Kidney capillary endothelial cell (primary cell): ENCODE data around the gene PTPRE.

Experiments used
- DNase-seq: peaks from one replicate; pipeline ENCODE4 v3.0.0-alpha.2; 2018; ENCODE audit warnings: low spot score

Gene PTPRE

DNA sequence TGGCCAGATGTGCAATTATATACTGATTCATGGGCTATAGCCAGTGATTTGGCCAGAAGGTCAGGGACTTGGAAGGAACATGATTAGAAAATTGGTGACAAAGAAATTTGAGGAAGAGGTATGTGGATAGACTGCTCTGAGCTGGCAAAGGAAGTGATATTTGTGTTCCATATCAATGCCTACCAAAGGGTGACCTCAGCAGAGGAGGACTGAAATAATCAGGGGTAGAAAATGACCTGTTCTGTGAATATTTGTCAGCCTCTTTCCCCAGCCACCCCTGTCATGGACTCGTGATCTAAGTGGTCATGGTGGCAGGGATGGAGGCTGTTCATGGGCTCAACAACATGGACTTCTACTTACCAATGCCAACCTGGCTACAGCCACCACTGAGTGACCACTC, 47.0 kb downstream of the PTPRE start:
- DNase-seq = no peak

DNA sequence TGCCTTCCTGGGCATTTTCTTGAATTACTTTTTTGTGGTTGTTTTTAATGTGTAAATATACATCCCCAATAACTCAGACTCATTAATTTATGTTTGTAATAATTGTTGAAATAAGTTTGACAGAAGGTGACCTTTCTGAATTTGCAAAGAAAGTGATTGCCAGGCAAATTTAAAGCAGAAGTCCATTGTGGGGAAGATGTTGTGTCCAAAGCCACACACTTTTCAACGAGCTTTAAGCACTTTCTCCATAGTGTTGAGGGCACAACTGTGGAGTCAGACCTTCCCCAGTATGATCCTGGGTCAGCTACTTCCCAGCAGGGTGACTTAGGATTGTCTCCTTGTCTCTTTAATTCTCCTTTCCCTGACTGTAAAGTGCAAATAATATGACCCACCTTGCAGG, 52.5 kb downstream of the PTPRE start:
- DNase-seq = no peak

DNA sequence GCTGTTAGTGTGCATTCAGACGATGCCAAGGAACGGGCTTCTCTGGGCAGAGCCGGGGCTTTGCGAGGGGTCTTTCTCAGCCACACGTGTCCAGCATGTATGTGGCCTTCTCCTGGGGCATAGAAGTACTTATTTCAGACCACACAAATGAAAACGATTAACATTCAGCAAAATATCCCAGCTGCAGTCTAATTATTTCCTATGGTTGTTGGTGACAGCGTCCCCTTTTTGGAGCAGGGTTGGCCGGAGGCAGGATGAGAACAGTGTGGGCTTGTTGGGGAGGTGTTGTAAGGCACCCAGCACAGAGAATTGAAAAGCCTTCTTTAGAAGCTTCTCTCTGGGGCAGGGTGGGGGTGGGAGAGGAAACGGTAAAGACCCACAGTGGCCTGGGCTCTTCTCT, 54.2 kb downstream of the PTPRE start:
- no peak for DNase-seq

DNA sequence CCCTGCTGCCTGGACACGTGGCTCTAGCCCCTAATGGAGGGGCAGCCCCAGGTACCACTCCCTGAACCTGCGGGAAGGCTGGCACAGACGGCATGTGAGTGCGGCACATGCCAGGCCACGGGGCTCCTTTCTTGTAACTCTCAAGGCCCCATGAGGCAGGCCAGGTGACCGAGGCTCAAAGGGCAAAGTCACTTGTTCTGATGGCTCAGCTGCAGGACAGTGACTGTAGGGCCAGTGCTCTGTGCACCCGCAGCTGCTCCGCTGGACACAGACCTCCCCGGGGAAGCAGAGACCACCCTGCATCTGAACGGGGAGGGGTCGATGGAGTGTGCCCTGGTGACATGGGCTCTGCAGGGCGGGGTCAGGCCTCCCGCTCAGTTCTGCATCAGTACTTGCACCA, 55.3 kb downstream of the PTPRE start:
- DNase-seq = no peak

DNA sequence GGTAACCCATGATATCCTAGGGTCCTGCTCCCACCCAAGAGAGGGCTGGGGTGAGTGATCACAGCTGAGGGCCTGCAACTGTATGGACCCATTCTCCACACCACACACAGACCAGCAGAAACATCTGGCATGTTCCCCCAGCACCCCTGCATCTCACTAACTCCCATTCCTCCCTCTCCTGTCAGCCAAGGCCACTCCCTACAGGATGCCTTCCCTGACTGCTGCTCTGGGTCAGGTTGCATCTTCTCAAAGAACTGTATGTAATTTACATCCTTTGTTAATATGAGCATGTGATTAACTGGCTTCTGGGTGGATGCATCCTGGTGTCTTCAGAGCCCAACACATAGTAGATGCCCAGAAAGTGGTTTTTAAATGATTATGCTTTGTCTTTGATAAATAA, 56.2 kb downstream of the PTPRE start:
- DNase-seq = no peak

DNA sequence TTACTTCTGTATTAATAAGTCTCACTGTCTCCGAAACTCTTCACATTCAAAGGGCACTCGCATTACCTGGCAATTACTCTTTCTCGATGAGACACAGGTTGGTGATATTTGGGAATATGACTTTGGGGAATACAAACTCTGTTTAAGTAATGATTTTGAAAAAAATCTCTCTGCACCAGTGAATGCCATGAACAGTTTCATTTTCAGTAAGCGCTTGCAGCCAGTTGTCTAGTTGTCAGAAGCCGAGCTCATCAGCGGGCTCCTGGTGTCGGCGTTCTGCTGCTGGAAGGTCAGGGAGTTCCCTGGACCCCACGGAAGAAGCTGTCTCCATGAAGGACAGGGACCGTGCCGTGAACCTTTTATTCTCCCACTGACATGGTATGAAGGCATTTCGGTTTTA, 57.7 kb downstream of the PTPRE start:
- no peak for DNase-seq

DNA sequence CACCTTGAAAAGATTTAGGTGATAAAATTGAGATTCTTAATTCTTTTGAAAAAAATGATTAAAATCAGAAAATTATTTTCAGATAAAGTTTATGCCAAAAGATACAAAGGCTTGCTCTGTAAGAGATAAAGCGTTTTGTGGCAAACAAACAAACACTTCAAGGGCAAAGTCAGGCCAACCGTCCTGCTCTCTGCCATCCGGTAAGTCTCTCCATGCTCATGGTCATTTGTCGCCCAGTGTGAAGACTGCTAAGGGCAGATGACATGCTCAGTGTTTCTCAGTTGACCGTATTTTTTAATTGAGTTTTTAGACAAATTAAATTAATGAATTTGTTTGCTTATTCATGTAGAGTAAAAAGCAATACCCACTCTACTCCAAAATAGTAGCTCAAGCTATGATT, 60.0 kb downstream of the PTPRE start:
- no peak for DNase-seq

DNA sequence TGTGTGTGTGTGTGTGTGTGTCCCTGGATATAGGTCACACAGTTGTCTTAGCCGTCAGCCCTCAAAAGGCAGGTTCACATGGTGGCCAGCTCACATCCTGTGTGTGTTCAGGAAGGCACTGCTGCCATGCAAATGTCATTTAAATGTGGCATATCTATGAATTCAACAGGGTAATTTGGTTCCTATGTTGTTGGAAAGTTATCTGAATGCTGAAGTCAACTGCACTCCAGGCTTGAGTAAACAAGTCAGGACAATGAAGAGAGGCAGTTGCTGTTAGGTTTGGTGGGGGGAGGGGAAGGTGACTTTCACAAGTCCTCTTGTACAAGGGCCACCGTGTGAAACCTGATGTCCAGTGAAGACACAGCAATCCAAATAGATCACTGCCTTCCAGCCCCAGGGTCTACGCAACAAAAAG, 61.1 kb downstream of the PTPRE start:
- no peak for DNase-seq

DNA sequence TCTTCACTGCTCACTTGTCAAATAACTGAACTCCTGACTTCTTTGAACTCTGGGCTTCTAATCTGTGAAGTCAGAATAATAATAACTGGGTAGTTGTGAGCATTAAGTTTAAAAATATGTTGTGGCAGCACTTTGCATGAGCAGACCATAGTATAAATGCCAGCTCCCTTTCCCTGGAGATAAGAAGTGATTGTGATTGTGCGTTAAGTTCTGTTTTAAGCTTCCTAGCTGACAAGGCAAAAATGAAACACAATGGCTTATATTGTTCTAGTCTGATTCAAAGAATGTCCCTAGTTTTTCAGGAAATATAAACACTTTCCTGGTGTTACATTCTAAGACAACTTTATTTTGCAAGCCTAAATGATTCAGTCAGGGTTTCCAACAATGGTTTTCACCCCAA, 61.8 kb downstream of the PTPRE start:
- DNase-seq = no peak

DNA sequence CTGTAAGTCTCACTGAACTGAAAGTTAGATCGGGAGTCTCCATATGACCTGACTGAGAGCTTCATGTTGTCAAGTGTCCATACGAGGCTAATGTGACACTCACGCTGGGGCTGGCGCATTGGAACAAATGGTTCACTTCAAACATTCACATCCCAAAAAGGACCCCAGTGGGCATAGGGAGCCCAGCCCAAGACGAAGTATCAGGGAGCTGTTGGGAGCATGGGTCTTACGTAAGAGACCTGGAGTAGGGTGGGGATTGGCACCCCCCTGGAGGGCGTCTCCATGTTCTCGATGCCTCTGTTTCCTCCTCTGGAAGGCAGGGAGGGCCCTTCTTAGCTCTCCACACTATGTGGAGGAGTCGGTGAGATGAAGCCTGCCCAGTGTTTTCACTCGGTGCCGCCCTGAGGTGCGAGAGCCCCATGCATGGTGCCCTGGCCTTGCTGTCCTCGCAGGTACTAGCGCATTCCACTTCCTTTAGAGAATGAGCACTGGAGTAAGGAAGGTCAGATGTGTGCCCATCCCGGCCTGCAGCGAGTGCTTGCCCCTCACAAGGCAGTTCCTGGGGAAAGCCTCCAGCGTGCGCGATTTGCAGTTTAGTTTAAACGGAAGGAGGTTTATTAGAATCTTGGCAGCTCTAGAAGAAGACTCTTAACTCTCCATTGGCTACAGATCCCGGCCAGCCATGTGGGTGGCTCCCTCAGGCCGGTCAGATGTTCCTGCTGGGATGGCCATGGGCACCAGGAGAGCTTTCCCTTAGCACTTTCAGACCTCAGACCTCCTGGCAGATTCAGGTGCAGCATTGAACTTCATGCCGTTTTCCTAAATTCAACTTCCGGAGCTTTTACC, 64.4 kb downstream of the PTPRE start:
- DNase-seq = no peak

DNA sequence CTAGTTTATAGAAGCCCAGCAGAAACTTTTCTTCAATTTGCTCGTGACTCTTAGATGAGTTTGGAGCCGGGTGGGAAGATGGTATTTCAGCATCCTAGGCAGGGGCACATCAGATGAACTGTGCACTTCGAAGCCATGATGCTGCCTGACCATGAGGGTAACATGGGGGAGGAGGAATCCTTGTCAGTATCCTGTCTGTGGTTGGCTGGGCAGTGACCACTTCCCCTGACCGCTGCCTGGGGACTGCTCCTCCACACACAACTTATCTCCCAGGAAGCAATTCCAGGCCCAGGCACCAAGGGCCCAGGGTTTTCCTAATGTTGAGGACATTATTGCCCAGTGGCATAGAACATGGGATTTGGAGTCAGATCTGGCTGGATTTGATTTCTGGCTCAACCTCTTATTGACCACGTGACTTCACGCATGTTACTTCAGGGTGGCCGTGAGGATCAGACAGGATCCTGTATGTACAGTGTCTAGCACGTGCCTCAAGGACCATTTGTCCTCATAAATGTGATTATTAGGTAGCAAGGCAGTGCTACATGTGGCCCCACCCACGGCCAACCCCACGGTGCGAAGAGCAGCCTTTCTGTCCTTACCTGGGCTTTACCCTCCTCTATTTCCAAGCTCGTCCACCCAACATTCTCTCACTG, 65.2 kb downstream of the PTPRE start:
- no peak for DNase-seq

DNA sequence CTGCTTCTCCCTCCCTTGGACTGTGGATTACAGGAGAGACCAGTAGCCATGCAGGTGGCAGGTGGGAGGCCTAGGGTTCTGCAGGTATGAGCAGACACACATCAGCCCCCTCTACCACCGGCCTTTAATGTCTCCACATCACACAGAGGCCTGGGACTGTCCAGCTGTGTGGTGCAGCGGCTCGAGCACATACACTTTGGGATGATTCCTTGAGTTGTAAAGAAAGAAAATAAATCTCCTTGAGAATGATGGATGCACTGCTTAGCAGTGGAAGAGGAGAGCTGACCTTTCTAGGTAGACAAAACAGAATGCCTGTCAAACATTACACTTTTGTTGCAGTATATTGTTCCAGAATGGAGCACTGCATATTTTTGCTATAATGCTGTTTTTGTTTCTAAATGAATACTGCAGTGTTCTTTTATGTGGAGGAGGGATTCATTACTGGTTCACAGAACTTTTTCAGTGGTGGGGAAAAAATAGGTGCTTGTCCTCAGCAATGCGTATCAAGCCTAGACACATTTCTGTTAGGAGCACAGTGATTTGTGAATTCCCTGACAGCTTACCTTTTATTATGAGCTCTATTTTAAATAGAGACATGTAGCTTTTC, 66.0 kb downstream of the PTPRE start:
- no peak for DNase-seq

DNA sequence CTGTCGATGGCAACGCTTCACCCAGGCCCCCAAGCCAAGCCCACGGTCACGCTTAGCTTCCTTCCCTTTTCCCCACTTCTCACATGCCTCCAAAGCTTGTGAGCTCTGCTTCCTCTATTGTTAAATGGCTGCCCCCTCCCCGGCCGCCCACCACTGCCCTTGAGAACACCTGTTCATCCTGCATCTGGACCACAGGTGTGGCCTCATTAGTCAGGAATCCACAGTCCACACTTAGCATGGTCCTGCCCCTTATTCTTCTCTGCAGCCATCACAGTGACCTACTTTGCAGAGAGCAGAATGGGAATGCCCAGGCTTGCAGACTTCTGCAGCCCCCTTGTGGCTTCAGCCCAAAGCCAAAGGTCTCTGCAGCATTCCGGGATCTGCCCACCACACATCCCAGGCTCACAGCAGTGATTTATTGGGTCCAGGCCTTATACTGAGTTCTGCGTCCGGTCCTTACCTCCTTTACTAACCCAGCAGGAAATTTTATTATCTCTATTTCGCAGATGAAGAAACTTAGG, 66.9 kb downstream of the PTPRE start:
- peak; percentile 46 for DNase-seq

DNA sequence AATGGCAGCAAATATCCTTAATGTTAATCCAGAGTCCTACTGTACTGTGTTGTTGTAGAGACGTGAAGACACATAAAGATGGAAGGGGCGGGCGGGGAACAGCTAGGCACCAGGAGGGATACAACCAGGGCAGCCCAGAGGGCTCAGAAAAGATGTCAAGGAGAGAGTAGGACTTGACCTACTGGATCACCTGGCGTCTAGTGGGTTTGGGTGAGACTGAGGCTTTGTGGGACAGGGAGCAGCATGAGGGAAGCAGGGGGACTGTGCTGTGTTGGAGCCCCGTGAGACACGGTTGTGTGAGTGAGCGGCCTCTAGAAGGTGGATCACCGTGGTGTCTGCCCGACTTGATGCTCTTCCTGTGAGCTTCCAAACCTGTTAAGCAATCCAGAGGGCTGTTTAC, 68.0 kb downstream of the PTPRE start:
- DNase-seq = no peak

DNA sequence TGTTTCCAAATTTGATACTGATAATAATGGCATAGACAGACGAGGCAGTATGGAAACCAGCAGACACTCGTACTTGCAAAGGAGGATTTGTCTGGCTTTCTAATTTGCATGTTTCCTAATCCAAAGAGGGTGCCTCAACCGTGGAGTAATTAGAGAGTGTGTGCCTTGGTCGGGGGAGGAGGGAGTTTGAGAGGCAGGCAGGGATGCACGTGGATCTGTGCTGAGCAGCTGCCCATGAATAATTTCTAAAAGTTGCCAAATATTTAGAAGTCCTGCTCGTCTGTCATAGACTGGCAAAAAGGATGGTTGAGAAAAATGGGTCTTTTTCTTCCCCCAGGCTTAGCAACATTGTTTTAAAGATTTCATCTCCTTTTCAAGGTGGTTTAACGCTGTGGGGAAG, 69.4 kb downstream of the PTPRE start:
- DNase-seq = no peak

DNA sequence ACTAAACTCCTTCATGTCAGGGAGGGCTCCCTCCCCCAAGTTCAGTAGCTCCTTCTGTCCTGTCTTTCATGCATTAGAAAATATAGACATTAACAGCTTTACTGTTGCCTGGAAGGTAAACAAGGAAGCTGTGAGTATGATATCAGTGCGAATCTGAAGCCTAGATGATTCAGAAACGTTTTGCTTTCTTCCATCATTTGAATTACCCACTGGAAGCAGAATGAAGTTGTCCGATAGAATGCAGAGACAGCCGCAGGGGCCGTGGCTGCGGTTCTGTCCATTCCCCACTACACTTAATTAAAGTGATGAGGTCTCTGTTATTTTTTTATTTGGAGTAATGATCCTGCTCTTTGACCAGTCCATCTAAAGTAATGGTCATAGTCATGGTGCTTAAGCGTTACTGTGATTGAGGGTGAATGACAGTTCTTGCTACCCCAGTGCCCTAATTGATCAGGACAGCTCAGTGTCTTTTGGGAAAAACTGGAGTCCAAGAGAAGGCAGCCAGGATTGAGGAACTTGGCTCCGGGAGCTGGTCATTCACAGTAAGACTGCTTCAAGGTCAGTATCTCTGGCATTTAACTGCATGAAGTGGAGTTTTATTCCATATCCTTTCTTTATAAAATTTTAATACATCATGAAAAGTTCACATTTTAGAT, 69.9 kb downstream of the PTPRE start:
- DNase-seq = no peak

DNA sequence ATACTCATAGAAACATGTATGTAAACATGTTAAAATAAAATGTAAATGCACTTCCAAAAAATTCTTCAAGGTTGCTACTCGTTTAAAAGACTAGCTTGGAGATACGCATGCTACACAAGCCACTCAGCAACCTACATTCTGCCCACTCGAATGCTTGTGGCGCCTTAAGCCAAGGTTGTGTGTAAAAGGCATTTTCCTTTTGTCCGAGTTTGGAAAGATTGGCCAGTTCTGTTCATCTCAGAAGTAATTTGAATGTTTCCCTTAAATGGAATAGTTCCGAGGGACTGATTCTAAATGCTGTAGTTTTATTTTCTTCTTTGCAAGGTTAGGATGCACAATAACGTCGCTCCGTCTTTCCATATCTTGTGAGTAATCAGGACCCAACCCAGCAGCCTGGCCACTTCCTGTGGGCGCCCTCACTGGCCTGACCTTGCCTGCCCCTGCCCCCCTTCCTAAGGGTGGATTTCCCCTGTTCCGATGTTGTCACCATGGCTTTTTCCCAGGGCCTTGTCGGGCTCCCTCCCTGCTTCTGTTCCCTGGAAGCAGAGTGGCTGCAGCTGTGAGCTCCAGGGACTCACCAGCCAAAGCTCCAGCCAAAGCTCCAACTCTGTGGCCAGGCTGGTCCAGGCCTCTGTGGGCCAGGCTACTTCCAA, 70.6 kb downstream of the PTPRE start:
- DNase-seq = peak; percentile 89

DNA sequence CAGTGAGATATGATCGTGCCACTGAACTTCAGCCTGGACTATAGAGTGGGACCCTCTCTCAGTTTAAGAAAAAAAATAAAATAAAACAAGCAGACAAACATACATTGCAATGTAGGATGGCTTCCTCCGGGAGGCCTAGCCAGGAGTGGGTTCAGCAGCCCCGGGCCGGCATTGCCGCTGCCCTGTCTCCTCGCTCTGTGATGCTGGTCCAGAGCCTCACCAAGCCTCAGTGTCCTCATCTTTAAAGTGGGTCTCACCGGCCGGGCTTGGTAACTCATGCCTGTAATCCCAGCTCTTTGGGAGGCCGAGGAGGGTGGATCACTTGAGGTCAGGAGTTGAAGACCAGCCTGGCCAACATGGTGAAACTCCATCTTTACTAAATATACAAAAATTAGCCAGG, 71.6 kb downstream of the PTPRE start:
- no peak for DNase-seq

DNA sequence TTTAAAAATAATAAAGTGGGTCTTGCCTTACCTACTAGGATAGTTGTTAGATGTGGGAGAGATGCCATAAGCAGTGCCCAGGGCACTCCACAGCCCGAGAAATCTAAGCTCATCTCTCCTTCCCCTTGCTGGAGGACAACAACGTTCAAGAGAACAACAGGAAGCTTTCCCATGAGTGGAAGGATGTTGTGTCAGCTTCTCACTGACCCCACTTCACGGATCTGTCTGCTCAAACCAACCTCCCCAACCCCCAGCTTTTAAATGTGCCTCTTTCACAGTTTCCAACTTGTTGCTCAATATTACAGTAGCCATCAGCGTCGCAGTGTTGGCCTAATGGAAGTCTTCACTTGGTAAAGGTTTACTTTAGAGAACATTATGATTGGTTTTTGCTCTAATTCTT, 72.1 kb downstream of the PTPRE start:
- DNase-seq = no peak

DNA sequence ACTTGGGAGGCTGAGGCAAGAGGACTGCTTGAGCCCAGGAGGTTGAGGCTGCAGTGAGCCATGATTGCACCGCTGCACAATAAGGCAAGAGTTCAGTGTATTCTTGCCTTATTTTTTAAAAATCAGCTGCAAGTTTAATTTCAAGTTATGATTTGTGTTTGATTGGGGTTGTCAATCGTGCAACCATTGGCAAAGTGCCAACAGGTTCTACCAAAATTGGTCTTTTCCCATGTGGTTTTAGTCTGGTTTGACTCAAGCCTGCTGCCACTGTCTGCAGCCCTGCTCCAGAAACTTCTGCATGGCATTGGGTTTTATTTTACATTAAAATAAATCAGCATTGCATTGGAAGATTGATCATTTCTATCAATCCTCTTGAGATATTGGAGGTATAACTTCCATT, 72.7 kb downstream of the PTPRE start:
- no peak for DNase-seq

DNA sequence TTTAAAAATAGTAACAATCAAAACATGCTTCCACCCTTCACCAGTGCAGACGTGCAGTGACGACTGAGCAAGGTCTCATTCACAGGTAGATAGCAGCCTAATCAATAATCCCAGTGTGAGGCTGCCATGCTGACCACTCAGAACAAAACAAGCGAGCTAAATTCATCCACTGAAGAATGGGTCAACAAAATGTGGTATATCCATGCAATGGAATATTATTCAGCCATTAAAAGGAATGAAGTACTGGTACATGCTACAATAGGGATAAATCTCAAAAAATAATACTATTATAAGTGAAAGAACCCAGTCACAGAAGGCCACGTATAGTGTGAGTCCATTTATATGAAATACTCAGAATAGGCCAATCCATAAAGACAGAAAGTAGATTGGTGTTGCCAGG, 74.0 kb downstream of the PTPRE start:
- no peak for DNase-seq

DNA sequence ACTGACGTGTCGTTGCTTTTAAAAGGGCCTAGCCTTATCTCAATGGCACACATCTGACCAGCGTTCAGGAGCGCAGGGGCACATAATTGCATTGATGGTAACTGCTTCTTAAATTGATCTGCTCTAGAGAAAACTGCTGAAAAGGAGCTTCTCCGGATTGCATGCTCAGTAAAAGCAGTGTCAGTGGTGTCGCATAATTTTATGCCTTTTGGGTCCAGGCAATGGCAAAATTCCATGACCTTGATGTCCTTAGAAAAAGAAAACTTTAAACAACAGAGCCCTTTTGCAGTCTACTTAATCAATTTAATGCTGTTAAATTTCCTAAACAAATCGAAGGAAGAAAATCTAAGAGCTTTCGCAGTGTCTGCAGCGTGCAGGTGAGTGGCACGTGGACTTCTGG, 75.7 kb downstream of the PTPRE start:
- DNase-seq = no peak
